OCI-LY3 (cell line): ENCODE measurements around the gene MAGI1.

Source experiments
- H2AFZ ChIP-seq: fragments of 200-600, 300-600 bp; shearing (Covaris generic); 2 replicates; pipeline ENCODE4 v1.6.0; 2014; ENCODE audit warnings: antibody characterized with exemption, low read depth, low read length
- H3K27ac ChIP-seq: fragments of 200-600, 300-600 bp; sonication (generic); 2 replicates; pipeline ENCODE4 v1.5.1; 2014; ENCODE audit warnings: mild to moderate bottlenecking, low read length, moderate library complexity, mixed read lengths
- H3K27me3 ChIP-seq: fragments of 200-600, 300-600 bp; sonication (generic); 2 replicates; pipeline ENCODE4 v1.6.1; 2014; ENCODE audit warnings: low read depth, low read length, mixed read lengths
- H3K36me3 ChIP-seq: fragments of 200-600, 300-600 bp; sonication (generic); replicated peaks from 2 replicates; pipeline ENCODE3; 2014; ENCODE audit warnings: low read depth, low read length, mixed read lengths
- H3K4me1 ChIP-seq: fragments of 300-600, 200-600 bp; sonication (generic); 2 replicates; pipeline ENCODE4 v1.6.1; 2014; ENCODE audit warnings: low read length, mixed read lengths
- H3K4me2 ChIP-seq: fragments of 200-600, 300-600 bp; sonication (generic); 2 replicates; pipeline ENCODE4 v1.6.1; 2014; ENCODE audit warnings: low read length, mixed read lengths
- H3K4me3 ChIP-seq: fragments of 300-600, 200-600 bp; sonication (generic); 2 replicates; pipeline ENCODE4 v1.5.1; 2014; ENCODE audit warnings: antibody characterized with exemption, mild to moderate bottlenecking, low read length, moderate library complexity
- H3K79me2 ChIP-seq: fragments of 300-600, 200-600 bp; shearing (Covaris generic); 2 replicates; pipeline ENCODE4 v1.6.1; 2014; ENCODE audit warnings: mild to moderate bottlenecking, low read length, mixed read lengths
- H3K9ac ChIP-seq: fragments of 300-600, 200-600 bp; shearing (Covaris generic); 2 replicates; pipeline ENCODE4 v1.6.0; 2014; ENCODE audit warnings: mild to moderate bottlenecking, low read length, moderate library complexity
- H3K9me3 ChIP-seq: fragments of 200-600, 300-600 bp; shearing (Covaris generic); 2 replicates; pipeline ENCODE4 v1.6.1; 2014; ENCODE audit warnings: low read length, mixed read lengths; ENCODE audit not compliant: insufficient read depth
- H4K20me1 ChIP-seq: fragments of 200-600, 300-600 bp; sonication (generic); 2 replicates; pipeline ENCODE4 v1.6.1; 2016; ENCODE audit warnings: low read length, mixed read lengths; ENCODE audit not compliant: insufficient read depth
- EZH2phosphoT487 ChIP-seq: fragments of 200-600 bp; shearing (Covaris generic); IDR thresholded peaks from 2 replicates; pipeline ENCODE4 v1.6.1; 2018; ENCODE audit warnings: antibody characterized with exemption, mixed run types, low read depth
- TF ChIP-seq, protein P1 (sequence below): fragments of 200-600, 300-600 bp; sonication (generic); IDR thresholded peaks from 2 replicates; pipeline ENCODE4 v1.5.1; 2014; ENCODE audit warnings: antibody characterized with exemption, low read length, low read depth

The MAGI1 gene

DNA sequence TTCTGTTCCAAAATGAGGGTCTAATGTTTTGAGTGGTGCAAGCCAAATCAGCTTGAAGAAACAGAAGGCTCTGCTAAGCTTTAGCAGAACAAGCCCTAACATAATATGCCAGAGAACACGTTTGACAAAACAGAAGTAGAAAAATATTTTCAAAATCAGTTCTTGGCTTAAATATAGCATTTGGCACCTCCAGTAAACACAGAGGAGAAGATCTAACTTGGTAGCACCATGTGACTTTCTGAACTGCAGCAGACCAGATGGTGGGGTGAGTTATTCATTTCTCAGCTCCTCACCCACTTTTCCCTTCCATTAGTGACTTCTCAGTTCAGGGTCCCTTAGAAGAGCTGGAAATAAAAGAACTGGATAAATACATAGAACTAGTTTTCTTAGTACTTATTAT lies 395.8 kb downstream of the MAGI1 start:
- Histone ChIP-seq H2AFZ (no peak overlapping the region), H3K27me3 (peaks cover 9% of the 10 kb centered on the region; the same call in 1 of the 2 replicates), H3K27ac (no peak overlapping the region), H3K4me2 (no peak overlapping the region), H3K9me3 (no peaks in the 10 kb centered on the region), H3K4me1 (no peaks in the 10 kb centered on the region), H4K20me1 (no peaks in the 10 kb centered on the region), H3K36me3 (no peaks in the 10 kb centered on the region), H3K9ac (no peak overlapping the region), H3K79me2 (no peaks in the 10 kb centered on the region), H3K4me3 (no peak overlapping the region)
- TF ChIP-seq, protein P1, sequence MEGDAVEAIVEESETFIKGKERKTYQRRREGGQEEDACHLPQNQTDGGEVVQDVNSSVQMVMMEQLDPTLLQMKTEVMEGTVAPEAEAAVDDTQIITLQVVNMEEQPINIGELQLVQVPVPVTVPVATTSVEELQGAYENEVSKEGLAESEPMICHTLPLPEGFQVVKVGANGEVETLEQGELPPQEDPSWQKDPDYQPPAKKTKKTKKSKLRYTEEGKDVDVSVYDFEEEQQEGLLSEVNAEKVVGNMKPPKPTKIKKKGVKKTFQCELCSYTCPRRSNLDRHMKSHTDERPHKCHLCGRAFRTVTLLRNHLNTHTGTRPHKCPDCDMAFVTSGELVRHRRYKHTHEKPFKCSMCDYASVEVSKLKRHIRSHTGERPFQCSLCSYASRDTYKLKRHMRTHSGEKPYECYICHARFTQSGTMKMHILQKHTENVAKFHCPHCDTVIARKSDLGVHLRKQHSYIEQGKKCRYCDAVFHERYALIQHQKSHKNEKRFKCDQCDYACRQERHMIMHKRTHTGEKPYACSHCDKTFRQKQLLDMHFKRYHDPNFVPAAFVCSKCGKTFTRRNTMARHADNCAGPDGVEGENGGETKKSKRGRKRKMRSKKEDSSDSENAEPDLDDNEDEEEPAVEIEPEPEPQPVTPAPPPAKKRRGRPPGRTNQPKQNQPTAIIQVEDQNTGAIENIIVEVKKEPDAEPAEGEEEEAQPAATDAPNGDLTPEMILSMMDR: no peak
- TF ChIP-seq EZH2phosphoT487: no peak

DNA sequence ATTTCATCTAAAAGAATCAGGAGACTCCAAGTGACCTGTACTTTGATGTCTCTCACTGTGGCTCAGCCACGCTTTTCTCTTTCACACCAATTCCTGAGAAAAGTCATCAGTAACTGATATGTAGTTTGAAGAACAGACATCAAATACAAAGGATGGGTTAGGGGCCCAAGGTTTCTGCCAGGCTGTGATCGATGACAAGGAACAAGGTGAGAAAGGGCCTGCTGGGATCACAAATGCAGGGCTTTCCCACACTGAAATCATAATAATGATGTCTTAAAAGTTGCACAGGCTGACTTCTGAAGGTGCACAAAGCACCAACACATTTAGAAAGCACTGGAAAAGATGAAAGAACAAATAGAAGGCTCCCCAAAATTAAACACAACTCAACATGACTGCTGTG lies 396.9 kb downstream of the MAGI1 start:
- TF ChIP-seq, protein P1: no peak
- no peak for TF ChIP-seq EZH2phosphoT487
- no peaks in the 10 kb centered on the region for H3K79me2 ChIP-seq
- no peak overlapping the region for H3K4me3 ChIP-seq
- no peaks in the 10 kb centered on the region for H3K36me3 ChIP-seq
- no peak overlapping the region for H3K4me2 ChIP-seq
- no peak overlapping the region for H3K9ac ChIP-seq
- H2AFZ ChIP-seq: no peak overlapping the region
- no peaks in the 10 kb centered on the region for H3K9me3 ChIP-seq
- no peaks in the 10 kb centered on the region for H3K4me1 ChIP-seq
- H3K27ac ChIP-seq: no peak overlapping the region
- peaks cover 9% of the 10 kb centered on the region; the same call in 1 of the 2 replicates for H3K27me3 ChIP-seq
- no peaks in the 10 kb centered on the region for H4K20me1 ChIP-seq

DNA sequence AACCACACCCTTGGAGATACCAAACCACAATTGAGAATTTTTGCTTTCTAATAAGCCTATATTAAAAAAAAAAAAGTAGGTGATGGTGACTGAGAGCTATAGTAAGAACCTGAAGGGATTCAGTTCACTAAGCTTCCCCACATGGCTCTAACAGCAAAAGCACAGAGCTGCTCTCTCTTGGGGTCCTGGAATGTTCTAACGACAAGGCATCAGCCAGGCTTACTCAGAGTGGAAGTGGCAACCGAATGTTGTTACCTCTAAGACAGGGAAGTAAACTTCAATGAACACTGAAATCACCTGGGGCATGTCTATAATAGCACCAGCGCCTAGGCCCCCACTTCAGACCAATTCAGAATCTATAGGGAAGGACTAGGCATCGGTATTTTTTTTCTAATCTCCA lies 397.7 kb downstream of the MAGI1 start:
- no peak overlapping the region for H3K4me2 ChIP-seq
- TF ChIP-seq, protein P1: no peak
- no peak for TF ChIP-seq EZH2phosphoT487
- no peaks in the 10 kb centered on the region for H3K4me1 ChIP-seq
- H3K79me2 ChIP-seq: no peaks in the 10 kb centered on the region
- H3K36me3 ChIP-seq: no peaks in the 10 kb centered on the region
- no peak overlapping the region for H2AFZ ChIP-seq
- no peak overlapping the region for H3K27ac ChIP-seq
- H4K20me1 ChIP-seq: no peaks in the 10 kb centered on the region
- H3K9ac ChIP-seq: no peak overlapping the region
- no peaks in the 10 kb centered on the region for H3K9me3 ChIP-seq
- H3K4me3 ChIP-seq: no peak overlapping the region
- peaks cover 9% of the 10 kb centered on the region; the same call in 1 of the 2 replicates for H3K27me3 ChIP-seq

DNA sequence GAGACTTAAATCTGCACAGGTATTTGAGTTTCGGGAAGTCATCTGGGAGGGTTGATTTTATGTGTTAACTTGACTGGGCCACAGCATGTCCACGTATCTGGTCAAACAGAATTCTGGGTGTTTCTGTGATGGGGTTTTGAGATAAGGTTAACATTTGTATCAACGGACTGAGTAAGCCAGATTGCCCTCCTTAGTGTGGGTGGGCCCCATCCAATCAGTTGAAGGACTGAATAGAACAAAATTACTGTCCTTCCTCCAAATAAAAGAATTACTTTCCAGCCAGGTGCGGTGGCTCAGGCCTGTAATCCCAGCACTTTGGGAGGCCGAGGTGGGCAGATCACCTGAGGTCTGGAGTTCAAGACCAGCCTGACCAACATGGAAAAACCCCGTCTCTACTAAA lies 399.3 kb downstream of the MAGI1 start:
- TF ChIP-seq EZH2phosphoT487: no peak
- TF ChIP-seq, protein P1: no peak

More for the DNA sequence above, 399.3 kb downstream of the MAGI1 start:
- no peaks in the 10 kb centered on the region for H3K9me3 ChIP-seq
- H2AFZ ChIP-seq: no peak overlapping the region
- H3K27ac ChIP-seq: no peak overlapping the region
- peaks cover 9% of the 10 kb centered on the region; the same call in 1 of the 2 replicates for H3K27me3 ChIP-seq
- H3K36me3 ChIP-seq: no peaks in the 10 kb centered on the region
- no peak overlapping the region for H3K4me2 ChIP-seq
- H3K9ac ChIP-seq: no peak overlapping the region
- H4K20me1 ChIP-seq: no peaks in the 10 kb centered on the region
- no peak overlapping the region for H3K4me3 ChIP-seq
- no peaks in the 10 kb centered on the region for H3K4me1 ChIP-seq
- H3K79me2 ChIP-seq: no peaks in the 10 kb centered on the region
